OCI-LY7 (cell line): Measurements from ENCODE around the gene KLF16. TPM values are rescaled to one million over a fixed set of nuclear protein-coding genes. Genes with fewer than 3 reads are reported as not detected.

ENCODE experiments used
- BruUV-seq: library from RNA; stranded (reverse); fragments of 400-500 nt; replicated peaks from 2 replicates; lab custom pipeline; 2021; lab: Mats Ljungman, UMichigan
- CTCF ChIA-PET: fragments of 300-600 bp; sonication (Branson Sonifier 250); formaldehyde crosslinking; loops from one replicate; lab custom pipeline; 2022; ENCODE audit warnings: antibody characterized with exemption; ENCODE audit not compliant: unreplicated experiment; lab: Charles Lee
- POLR2A ChIA-PET: fragments of 300-600 bp; sonication (Branson Sonifier 250); formaldehyde crosslinking; loops from one replicate; lab custom pipeline; 2022; ENCODE audit warnings: antibody characterized with exemption; lab: Charles Lee
- DNase-seq: peaks from one replicate; pipeline ENCODE4 v3.0.0-alpha.2; 2015; ENCODE audit warnings: low spot score
- H2AFZ ChIP-seq: fragments of 200-600 bp; sonication (generic), shearing (Covaris generic); 2 replicates; pipeline ENCODE4 v1.6.1; 2014; ENCODE audit warnings: mild to moderate bottlenecking, antibody characterized with exemption, low read length, moderate library complexity
- H3K27ac ChIP-seq: fragments of 200-600 bp; sonication (generic); 2 replicates; pipeline ENCODE4 v1.5.1; 2014; ENCODE audit warnings: mixed run types, low read depth, mild to moderate bottlenecking, moderate library complexity, low read length, inconsistent platforms; ENCODE audit not compliant: poor library complexity, severe bottlenecking
- H3K36me3 ChIP-seq: fragments of 200-600 bp; sonication (generic); 2 replicates; pipeline ENCODE4 v1.6.1; 2014; ENCODE audit warnings: mild to moderate bottlenecking, antibody characterized with exemption, low read length, moderate library complexity, mixed read lengths; ENCODE audit not compliant: insufficient read depth
- H3K4me1 ChIP-seq: fragments of 200-600 bp; sonication (generic); 2 replicates; pipeline ENCODE4 v1.5.1; 2014; ENCODE audit warnings: mild to moderate bottlenecking, low read length; ENCODE audit not compliant: insufficient read depth, poor library complexity, severe bottlenecking
- H3K4me2 ChIP-seq: fragments of 200-600 bp; sonication (generic); 2 replicates; pipeline ENCODE4 v1.6.1; 2014; ENCODE audit warnings: mild to moderate bottlenecking, low read length
- H3K4me3 ChIP-seq: fragments of 200-600 bp; sonication (generic); 2 replicates; pipeline ENCODE4 v1.5.1; 2014; ENCODE audit warnings: mild to moderate bottlenecking, low read depth, low read length; ENCODE audit not compliant: poor library complexity, severe bottlenecking
- H3K79me2 ChIP-seq: fragments of 200-600 bp; sonication (generic); 2 replicates; pipeline ENCODE4 v1.6.1; 2016; ENCODE audit warnings: low read depth, mild to moderate bottlenecking, low read length, moderate library complexity, mixed read lengths; ENCODE audit not compliant: insufficient read depth
- H3K9me2 ChIP-seq: fragments of 200-600 bp; sonication (generic); 2 replicates; pipeline ENCODE4 v1.6.1; 2016; ENCODE audit warnings: mild to moderate bottlenecking, low read length, mixed read lengths; ENCODE audit not compliant: insufficient read depth
- H3K9me3 ChIP-seq: fragments of 200-600 bp; sonication (generic); 2 replicates; pipeline ENCODE4 v1.6.1; 2014; ENCODE audit warnings: mild to moderate bottlenecking, mixed run types, low read length, mixed read lengths
- H4K20me1 ChIP-seq: fragments of 200-600 bp; sonication (generic); 2 replicates; pipeline ENCODE4 v1.6.1; 2014; ENCODE audit warnings: mild to moderate bottlenecking, antibody characterized with exemption, low read length, moderate library complexity, mixed read lengths; ENCODE audit not compliant: insufficient read depth
- EZH2phosphoT487 ChIP-seq: fragments of 200-600 bp; sonication (generic); IDR thresholded peaks from 2 replicates; pipeline ENCODE4 v1.6.1; 2018; ENCODE audit warnings: low read depth, borderline replicate concordance, mild to moderate bottlenecking, mixed run types, antibody characterized with exemption, low read length, moderate library complexity, mixed read lengths
- intact Hi-C: fragments of 100-400 bp; cut with micrococcal nuclease; formaldehyde crosslinking; loops from one replicate; pipeline ENCODE4 v1.10.0; 2022; ENCODE audit not compliant: unreplicated experiment
- total RNA-seq, 2 experiments: library from RNA; depleted of rRNA in 1 of 2; stranded (reverse); fragments of >200 nt in 1 of 2; shearing (Covaris generic) in 1 of 2; gene quantifications; 2 replicates each; pipeline ENCODE4 v1.2.3, GENCODE V29; 2014 to 2022
- TF ChIP-seq, protein P1 (sequence below): fragments of 200-600 bp; sonication (generic); conservative IDR thresholded peaks from 2 replicates; pipeline ENCODE4 v1.5.1; 2014; ENCODE audit warnings: mild to moderate bottlenecking, antibody characterized with exemption, low read length, moderate library complexity, mixed read lengths

Gene KLF16
- total RNA-seq, 2 experiments from 2014 or later = 9.6 to 44.4 TPM

DNA sequence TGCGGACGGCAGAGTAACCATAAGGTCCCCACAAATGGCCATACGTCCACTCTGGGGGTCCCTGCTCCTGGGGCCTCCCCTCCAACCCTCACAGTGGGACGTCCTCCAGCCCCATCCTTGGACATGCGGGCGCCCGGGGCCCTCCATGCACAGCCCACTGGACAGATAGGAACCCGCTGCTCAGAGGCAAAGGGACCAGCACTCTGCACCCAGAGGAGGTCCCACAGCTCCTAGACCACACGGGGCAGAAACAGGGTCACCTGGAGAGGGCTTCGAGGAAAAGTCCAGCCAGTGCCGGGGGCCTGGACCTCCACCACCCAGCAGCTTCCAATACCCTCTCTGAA lies 26.2 kb downstream of the KLF16 start:
- Histone ChIP-seq H3K36me3 (peaks cover 35% of the 10 kb centered on the region; the same call in 1 of the 2 replicates), H2AFZ (no peak overlapping the region), H3K79me2 (peaks cover 40% of the 10 kb centered on the region), H3K4me3 (no peak overlapping the region), H3K4me1 (peaks cover 3% of the 10 kb centered on the region), H4K20me1 (no peaks in the 10 kb centered on the region; the same call in 1 of the 2 replicates), H3K9me2 (no peaks in the 10 kb centered on the region), H3K4me2 (no peak overlapping the region), H3K9me3 (no peaks in the 10 kb centered on the region), H3K27ac (no peak overlapping the region)
- no peak for DNase-seq
- CTCF ChIA-PET = interaction anchor here (0.6 to 1.1 kb wide), 3 partner anchors 9 to 85 kb away, joined by 3 to 8 read pairs (median 4); partner anchors contain the start of gene ATP8B3
- no TSS peak for BruUV-seq
- no peak for TF ChIP-seq EZH2phosphoT487
- TF ChIP-seq, protein P1, sequence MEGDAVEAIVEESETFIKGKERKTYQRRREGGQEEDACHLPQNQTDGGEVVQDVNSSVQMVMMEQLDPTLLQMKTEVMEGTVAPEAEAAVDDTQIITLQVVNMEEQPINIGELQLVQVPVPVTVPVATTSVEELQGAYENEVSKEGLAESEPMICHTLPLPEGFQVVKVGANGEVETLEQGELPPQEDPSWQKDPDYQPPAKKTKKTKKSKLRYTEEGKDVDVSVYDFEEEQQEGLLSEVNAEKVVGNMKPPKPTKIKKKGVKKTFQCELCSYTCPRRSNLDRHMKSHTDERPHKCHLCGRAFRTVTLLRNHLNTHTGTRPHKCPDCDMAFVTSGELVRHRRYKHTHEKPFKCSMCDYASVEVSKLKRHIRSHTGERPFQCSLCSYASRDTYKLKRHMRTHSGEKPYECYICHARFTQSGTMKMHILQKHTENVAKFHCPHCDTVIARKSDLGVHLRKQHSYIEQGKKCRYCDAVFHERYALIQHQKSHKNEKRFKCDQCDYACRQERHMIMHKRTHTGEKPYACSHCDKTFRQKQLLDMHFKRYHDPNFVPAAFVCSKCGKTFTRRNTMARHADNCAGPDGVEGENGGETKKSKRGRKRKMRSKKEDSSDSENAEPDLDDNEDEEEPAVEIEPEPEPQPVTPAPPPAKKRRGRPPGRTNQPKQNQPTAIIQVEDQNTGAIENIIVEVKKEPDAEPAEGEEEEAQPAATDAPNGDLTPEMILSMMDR = no peak
- intact Hi-C loops = no loop called here
- POLR2A ChIA-PET = no interaction called here

- no peak overlapping the region for H2AFZ ChIP-seq
- no peak overlapping the region for H3K4me3 ChIP-seq
- H3K27ac ChIP-seq = no peak overlapping the region
- no peaks in the 10 kb centered on the region for H3K9me2 ChIP-seq
- peaks cover 35% of the 10 kb centered on the region; the same call in 1 of the 2 replicates for H3K36me3 ChIP-seq
- H4K20me1 ChIP-seq = no peaks in the 10 kb centered on the region; the same call in 1 of the 2 replicates
- no peak for DNase-seq
- intact Hi-C loops = no loop called here
- BruUV-seq = no TSS peak
- ChIA-PET CTCF (interaction anchor here (0.6 kb wide), 1 partner anchor 25 kb away, joined by 3 read pairs; the partner anchor contains the start of gene ATP8B3), POLR2A (no interaction called here)
- H3K79me2 ChIP-seq = peaks cover 36% of the 10 kb centered on the region
- H3K4me1 ChIP-seq = peaks cover 3% of the 10 kb centered on the region
- H3K9me3 ChIP-seq = no peaks in the 10 kb centered on the region
- no peak overlapping the region for H3K4me2 ChIP-seq
- no peak for TF ChIP-seq EZH2phosphoT487
- TF ChIP-seq, protein P1 = no peak
These were observed 26.7 kb downstream of the KLF16 start for GRCh38 chr19:1836458-1837221.

DNA sequence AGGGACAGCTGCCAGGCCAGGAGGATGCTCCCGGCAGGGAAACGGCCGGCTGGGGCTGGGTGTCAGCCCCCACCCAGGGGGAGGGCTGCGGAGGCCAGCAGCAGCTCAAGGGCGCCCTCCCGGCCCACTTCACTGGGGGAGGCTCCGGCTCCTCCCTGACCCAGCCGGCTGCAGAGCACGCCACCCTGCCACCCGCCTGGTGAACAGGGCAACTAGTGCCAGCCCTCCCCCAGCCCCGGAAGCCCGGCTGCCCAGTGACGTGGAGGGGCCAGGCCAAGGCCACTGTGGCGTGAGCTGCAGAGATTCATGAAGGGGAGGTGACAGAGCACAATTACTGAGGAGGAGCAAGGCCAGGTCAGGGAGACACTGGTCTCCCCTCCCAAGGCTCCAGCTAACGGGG lies 29.8 kb downstream of the KLF16 start:
- intact Hi-C loops = no loop called here
- Histone ChIP-seq H3K27ac (no peak overlapping the region), H3K9me3 (no peaks in the 10 kb centered on the region), H3K9me2 (no peaks in the 10 kb centered on the region), H3K4me3 (no peak overlapping the region), H4K20me1 (no peaks in the 10 kb centered on the region; the same call in 1 of the 2 replicates), H2AFZ (no peak overlapping the region), H3K4me2 (no peak overlapping the region), H3K4me1 (peaks cover 3% of the 10 kb centered on the region), H3K79me2 (peaks cover 24% of the 10 kb centered on the region), H3K36me3 (peaks cover 49% of the 10 kb centered on the region)
- no TSS peak for BruUV-seq
- DNase-seq = no peak
- ChIA-PET POLR2A (no interaction called here), CTCF (no interaction called here)
- no peak for TF ChIP-seq EZH2phosphoT487
